Measurements from ENCODE around the gene FAM43B.
"Not testable (repeated sequence)": the region's sequence is repeated elsewhere in the genome, so short reads cannot be mapped to it uniquely, and the experiment has no call there.

The FAM43B gene

GRCh38 chr1:20551945-20552727, at the start of gene FAM43B:
FAM43B (plus strand) TSS chr1:20552573; CDS start chr1:20552974, 401 bp downstream.
- peak; percentile 23 for DNase-seq (ENCODE audit: low read depth)

GRCh38 chr1:20505488-20505887, 46.9 kb upstream of the FAM43B start:
- DNase-seq (ENCODE audit: low read depth) = no peak

- DNase-seq (ENCODE audit: low read depth) = no peak
Measured at GRCh38 chr1:20507248-20507563, 45.2 kb upstream of the FAM43B start.

- DNase-seq (ENCODE audit: low read depth) = peak; percentile 92
Measured at GRCh38 chr1:20507564-20508410, 44.6 kb upstream of the FAM43B start, which contains the start of gene MUL1. MUL1 (minus strand) TSS chr1:20508151; CDS start chr1:20508024, 127 bp downstream.

GRCh38 chr1:20508411-20508771, 44.0 kb upstream of the FAM43B start:
- DNase-seq (ENCODE audit: low read depth) = no peak

GRCh38 chr1:20511518-20512428, 40.6 kb upstream of the FAM43B start:
- no peak for DNase-seq (ENCODE audit: low read depth)

- not testable (repeated sequence) for DNase-seq (ENCODE audit: low read depth)
Measured at GRCh38 chr1:20519609-20520262, 32.6 kb upstream of the FAM43B start.

GRCh38 chr1:20521960-20522861, 30.2 kb upstream of the FAM43B start:
- peak; percentile 86 for DNase-seq (ENCODE audit: low read depth)

- no peak for DNase-seq (ENCODE audit: low read depth)
Measured at GRCh38 chr1:20526267-20526666, 26.1 kb upstream of the FAM43B start.

GRCh38 chr1:20528221-20528620, 24.2 kb upstream of the FAM43B start:
- no peak for DNase-seq (ENCODE audit: low read depth)

GRCh38 chr1:20530306-20530705, 22.1 kb upstream of the FAM43B start:
- no peak for DNase-seq (ENCODE audit: low read depth)

GRCh38 chr1:20530901-20531300, 21.5 kb upstream of the FAM43B start:
- peak; percentile 32 for DNase-seq (ENCODE audit: low read depth)

- no peak for DNase-seq (ENCODE audit: low read depth)
Measured at GRCh38 chr1:20533635-20534034, 18.7 kb upstream of the FAM43B start.

- no peak for DNase-seq (ENCODE audit: low read depth)
Measured at GRCh38 chr1:20534659-20535417, 17.5 kb upstream of the FAM43B start.

GRCh38 chr1:20538227-20538626, 14.1 kb upstream of the FAM43B start:
- no peak for DNase-seq (ENCODE audit: low read depth)

GRCh38 chr1:20538760-20539551, 13.4 kb upstream of the FAM43B start:
- DNase-seq (ENCODE audit: low read depth) = no peak

GRCh38 chr1:20540281-20540680, 12.1 kb upstream of the FAM43B start:
- DNase-seq (ENCODE audit: low read depth) = peak; percentile 15

- no peak for DNase-seq (ENCODE audit: low read depth)
Measured at GRCh38 chr1:20546637-20547036, 5.7 kb upstream of the FAM43B start.

GRCh38 chr1:20551161-20551560, 1.2 kb upstream of the FAM43B start:
- DNase-seq (ENCODE audit: low read depth) = no peak

Data from ELR (cell line).